Dedifferentiated amniotic fluid mesenchymal stem cell (primary cell): ENCODE measurements around the gene LRRC8A.
"Not testable (repeated sequence)": the region's sequence is repeated elsewhere in the genome, so short reads cannot be mapped to it uniquely, and the experiment has no call there.

Experiments
- DNase-seq: peaks from one replicate; pipeline ENCODE4 v3.0.0-alpha.2; 2016; ENCODE audit errors: extremely low spot score

LRRC8A gene

DNA sequence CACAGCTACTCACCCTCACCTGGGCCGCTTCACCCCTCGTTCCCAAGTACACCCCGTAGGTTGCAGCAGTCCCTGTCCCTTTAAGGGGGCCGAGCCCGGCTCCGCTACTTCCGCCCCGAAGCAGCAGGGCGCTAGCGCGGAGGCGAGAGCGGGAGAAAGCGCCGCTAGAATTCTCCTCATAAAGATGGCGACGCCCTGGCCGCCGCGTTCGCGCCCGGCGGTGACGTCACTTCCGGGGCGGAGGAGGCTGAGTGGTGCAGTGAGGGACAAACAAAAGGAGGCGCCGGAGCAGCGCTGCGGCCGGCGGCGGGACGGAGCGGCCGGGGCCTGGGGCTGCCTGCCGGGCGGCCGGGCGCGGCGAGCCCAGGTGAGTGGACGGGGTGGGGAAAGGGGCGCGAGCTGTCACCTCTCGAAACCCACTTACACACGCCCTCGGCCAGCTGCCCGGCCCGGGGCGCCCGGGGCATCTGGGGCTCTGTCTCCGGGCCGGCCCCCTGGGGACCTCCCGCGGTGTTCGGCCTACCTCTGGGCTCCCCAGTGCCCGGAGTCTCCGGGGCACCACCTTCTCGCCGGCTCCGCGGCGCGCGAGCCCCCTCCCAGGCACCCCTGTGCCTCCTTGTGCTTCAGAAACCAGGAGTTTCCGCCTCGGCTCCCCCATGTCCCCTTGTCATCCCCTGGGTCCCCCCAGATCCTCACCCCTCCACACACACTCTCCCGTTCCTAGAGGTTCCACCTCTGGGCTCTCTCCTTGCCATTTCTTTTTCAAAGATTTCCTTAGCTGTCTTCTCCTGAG lies at the start of gene LRRC8A, which contains the start of gene KYAT1:
Gene LRRC8A, plus strand, starts transcription at position 250 of the 793 bp plus-strand sequence. CDS start 25,032 bp downstream, outside the sequence.
Gene KYAT1, minus strand, starts transcription at position 67 of the 793 bp plus-strand sequence. CDS start 36,545 bp downstream, outside the sequence.
- peak; percentile 94 for DNase-seq

DNA sequence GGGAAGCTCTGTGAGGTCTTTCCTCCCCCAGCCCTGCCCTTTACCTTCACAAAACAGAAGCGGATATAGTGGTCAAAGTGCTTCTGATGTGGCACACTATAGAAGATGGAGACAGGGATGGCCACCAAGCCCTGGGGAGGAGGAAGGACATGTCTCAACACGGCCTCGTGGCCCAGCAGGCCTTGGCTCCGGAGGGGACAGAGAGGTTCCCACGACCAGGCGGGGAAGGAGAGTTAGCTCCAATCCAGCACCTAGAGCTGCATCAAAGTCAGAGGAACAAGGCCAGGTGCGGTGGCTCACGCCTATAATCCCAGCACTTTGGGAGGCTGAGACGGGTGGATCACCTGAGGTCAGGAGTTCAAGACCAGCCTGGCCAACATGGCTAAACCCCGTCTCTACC lies 48.2 kb upstream of the LRRC8A start:
- no peak for DNase-seq

DNA sequence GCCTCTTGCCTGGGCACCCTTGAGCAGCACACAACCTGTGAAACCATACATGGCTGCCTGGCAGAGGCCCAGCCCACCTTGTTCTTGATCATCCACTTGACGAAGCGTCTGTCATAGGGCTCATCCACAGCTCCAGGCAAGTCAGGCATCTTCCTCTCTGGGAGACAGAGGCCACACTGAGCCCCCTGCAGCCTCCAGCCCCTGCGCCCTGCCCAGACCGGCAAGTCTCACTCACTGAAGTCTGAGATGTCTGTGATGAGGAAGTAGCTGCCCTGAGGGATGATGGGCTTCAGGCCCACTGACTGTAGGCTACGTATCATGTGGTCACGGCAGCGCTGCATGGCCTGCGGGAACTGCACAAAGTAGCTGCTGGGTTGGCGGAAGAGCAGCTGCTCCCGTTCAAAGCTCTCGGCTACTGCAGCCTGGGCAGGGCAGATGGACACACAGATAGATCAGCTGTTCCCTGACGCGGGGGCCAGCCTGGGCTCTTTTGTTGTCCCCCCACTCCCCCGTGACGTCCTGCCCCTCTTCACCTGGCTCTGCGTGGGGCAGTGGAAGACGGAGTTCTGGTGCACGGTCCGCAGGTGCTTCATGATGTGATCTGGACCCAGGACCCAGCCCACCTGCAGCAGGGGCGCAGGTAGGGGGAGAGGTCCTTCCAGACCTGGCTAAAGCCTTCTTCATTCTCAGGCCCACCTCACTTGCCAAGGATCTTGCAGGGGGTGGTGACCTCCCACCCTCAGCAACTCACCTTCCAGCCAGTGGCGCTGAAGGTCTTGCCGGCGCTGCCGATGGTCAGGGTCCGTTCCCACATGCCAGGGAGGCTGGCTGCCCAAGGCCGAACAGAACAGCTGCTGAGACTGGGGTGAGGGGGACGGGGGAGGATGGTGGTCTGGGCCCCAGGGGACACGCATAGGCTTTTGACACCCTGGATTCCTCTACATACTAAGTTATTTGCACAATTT lies 46.4 kb upstream of the LRRC8A start:
- DNase-seq = no peak

DNA sequence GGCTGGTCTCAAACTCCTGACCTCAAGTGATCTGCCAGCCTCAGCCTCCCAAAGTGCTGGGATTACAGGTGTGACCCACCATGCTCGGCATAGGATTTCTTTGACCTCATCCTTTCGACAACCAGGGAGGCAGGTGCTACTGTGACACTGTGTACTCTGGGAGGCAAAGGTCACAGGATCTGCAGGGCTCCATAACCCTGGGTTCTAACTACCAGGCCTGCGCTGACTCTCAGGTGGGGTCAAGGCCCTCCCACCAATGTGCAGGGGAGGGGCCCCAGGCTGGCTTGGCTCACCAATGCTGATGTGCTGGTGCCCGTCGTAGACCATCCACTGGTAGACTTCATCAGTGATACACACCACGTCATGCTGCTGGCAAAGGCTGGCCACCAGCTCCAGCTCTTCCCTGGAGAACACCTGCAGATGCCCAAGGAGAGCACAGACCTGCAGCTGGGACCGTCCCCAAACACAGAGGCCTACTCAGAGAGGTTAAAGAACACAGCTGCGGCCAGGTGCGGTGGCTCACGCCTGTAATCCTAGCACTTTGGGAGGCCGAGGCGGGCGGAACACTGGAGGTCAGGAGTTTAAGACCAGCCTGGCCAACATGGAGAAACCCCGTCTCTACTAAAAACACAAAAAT lies 45.3 kb upstream of the LRRC8A start:
- DNase-seq = no peak

DNA sequence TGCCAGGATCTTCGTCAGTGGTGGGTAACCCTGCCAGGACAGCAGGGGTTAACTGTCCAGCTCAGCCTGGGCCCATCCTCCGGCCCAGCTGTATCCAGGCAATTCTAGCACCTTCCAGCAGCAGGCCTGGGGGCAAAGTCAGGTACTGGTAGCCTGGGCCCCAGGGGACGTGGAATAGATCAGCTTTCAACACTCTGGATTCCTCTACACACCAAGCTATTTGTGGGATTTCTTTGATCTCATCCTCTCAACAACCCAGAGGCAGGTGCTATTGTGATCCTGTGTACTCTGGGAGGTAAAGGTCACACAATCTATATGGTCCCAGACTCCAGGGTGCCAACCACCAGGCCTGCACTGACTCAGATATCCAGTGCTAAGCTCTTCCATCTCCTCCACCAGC lies 43.6 kb upstream of the LRRC8A start:
- no peak for DNase-seq

DNA sequence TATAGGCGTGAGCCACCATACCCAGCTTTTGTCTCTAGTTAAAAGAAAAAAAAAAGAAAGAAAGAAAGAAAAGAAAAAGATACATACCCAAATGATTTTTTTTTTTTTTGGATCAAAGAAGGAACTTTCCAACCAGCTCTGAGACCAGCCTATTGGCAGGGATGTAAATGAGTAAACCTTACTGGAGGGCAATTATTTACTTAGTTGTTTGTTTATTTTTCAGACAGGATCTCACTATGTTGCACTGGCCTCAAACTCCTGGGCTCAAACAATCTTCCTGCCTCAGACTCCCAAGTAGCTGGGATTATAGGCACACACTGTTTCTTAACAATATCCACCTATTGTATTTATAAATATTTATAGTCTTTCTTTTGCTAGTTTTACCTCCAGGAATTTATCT lies 41.4 kb upstream of the LRRC8A start:
- DNase-seq = no peak

DNA sequence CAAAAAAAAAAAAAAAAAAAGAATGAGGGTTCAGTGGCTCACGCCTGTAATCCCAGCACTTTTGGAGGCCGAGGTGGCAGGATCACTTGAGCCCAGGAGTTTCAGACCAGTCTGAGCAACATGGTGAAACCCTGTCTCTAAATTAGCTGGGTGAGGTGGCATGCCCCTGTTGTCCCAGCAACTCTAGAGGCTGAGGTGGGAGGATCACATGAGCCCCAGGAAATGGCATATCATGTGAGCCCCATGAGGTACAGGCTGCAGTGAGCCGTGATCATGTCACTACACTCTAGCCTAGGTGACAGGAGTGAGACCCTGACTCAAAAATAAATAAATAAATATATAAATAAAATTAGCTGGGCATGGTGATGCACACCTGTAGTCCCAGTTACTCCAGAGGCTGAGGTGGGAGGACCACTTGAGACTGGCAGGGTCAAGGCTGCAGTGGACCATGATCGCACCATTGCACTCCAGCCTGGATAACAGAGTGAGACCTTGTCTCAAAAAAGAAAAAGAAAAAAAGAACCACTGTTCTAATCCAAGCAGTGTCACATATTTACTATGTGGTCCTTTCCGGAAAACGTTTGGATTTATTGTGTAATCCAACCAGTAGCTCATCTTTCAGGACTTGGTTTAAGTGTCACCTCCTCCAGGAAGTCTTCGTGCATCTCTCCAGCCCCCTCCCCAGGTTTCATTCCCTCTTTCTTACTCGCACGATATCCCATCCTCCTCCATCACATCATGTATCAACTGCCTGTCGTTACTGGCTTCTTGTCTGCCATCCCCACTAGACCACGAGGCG lies 40.0 kb upstream of the LRRC8A start:
- no peak for DNase-seq

DNA sequence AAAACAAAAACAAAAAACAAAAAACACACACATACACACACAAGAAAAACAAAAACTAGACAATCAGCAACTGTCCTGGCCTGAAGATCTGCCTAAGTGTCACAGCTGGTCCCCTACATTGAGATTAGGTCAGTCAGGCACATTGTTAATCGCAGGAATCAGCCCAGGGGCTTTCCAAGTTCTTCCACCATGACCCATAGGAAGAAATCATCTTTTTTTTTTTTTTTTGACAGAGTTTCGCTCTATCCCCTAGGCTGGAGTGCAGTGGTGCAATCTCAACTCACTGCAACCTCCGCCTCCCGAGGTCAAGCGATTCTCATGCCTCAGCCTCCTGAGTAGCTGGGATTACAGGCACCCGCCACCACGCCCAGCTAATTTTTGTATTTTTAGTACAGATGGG lies 38.8 kb upstream of the LRRC8A start:
- not testable (repeated sequence) for DNase-seq

DNA sequence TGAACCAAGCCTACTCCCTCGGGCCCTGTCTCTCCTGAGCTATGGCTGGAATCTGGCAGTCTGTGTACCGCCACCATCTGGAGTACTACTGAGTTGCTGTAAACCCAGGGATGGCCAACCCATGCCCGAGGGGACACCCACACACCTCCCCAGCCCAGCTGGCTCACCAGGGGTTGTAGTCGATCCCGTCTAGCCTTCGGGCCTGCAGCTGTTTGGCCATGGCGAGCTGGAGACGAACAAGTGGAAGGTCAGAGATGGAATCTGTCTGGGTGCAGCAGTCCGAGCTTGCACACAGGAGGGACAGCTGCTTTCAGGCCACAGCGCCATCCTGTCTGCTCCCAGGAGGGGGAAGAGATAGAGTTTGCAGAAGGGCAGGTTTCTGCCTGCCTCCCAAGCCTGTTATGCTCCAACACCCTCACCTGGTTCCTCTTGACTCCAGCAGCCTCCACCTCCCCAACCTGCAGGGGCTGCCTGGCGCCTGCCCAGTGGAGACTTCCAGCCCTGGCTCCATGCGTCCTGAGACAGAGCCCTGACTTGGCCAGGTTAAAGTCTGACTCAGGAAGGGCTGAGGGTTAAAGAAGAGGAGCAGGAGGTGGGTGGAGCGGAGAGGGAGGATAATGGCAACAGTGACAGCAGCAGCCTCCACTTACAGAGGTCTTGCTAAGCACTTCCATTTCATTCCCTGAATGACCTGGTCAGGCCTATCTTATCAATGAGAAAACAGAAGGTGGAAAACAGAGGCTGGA lies 36.6 kb upstream of the LRRC8A start:
- DNase-seq = no peak

DNA sequence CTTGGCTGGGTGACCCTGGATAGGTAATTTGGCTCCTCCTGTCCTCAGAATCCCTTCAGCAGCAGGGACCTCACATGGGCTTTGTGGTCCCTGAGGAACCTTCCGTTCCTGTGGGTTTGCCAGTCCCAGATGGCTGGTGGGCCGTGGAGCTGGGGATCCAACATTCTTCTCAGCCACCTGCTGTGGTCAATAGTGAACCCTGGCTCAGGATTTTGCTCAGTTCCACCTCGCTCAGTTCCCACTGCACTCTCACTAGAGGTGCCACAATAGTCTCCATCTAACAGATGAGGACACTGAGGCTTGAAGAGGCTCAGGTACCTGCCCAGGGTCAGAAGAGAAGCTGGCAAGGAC lies 35.3 kb upstream of the LRRC8A start:
- DNase-seq = no peak

DNA sequence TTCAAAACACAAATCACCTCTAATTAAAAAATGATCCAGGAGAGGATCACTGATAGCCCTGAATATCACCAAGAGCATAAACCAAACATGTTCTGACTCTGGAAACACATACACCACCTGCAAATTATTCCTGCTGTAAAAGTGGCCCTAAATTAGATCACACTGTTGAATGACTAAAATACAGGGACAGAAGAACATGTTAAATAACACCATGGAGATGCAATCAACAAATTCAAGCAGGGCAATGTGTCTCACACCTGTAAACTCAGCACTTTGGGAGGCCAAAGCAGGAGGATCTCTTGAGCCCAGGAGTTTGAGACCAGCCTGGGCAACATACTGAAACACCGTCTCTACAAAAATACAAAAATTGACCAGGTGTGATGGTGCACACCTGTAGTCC lies 34.1 kb upstream of the LRRC8A start:
- DNase-seq = no peak

DNA sequence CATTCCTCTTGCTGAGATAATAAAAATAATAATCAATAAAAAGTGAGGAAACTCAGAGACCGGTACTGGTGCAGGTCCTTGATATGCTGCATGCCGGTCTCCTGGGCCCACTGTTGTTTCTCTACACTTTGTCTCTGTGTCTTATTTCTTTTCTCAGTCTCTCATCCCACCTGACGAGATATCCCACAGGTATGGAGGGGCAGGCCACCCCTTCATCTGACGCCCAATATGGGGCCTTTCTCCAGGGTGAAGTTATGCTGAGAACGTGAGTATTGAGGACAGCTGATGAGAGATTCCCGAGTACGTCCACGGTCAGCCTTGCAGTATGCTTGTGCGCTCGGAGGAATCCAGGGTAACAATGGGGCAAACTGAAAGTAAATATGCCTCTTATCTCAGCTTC lies 30.9 kb upstream of the LRRC8A start:
- DNase-seq = not testable (repeated sequence)

DNA sequence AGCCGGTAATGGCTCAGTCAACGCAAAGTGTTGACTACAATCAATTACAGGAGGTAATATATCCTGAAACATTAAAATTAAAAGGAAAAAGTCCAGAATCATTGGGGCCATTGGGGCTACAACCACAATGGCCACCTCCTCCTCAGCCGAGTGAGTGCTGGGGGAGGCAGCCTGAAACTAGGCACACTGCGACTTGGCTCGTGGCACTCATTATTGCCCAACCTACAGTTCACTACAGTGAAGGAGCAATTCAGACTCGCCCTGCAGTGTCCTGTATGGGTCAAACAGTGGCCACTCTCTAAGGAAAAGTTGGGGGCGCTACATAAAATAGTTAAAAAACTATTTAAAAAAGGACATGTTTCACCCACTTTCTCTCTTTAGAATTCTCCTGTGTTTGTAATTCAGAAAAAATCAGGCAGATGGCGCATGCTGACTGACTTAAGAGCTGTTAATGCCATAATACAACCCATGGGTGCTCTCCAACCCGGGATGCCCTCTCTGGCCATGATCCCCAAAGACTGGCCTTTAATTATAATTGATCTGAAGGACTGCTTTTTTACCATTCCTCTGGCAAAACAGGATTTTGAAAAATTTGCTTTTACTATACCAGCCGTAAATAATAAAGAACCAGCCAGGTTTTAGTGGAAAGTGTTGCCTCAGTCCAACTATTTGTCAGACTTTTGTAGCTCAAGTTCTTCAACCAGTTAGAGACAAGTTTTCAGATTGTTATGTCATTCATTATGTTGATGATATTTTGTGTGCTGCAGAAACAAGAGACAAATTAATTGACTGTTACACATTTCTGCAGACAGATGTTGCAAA lies 29.9 kb upstream of the LRRC8A start:
- peak; percentile 31 for DNase-seq

DNA sequence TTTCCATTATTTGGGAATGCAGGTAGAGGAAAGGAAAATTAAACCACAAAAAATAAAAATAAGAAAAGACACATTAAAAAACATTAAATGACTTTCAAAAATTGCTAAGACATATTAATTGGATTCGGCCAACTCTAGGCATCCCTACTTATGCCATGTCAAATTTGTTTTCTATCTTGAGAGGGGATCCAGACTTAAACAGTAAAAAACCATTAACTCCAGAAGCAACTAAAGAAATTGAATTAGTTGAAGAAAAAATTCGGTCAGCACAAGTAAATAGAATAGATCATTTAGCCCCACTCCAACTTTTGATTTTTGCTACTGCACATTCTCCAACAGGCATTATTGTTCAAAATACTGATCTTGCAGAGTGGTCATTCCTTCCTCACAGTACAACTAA lies 29.3 kb upstream of the LRRC8A start:
- DNase-seq = not testable (repeated sequence)

DNA sequence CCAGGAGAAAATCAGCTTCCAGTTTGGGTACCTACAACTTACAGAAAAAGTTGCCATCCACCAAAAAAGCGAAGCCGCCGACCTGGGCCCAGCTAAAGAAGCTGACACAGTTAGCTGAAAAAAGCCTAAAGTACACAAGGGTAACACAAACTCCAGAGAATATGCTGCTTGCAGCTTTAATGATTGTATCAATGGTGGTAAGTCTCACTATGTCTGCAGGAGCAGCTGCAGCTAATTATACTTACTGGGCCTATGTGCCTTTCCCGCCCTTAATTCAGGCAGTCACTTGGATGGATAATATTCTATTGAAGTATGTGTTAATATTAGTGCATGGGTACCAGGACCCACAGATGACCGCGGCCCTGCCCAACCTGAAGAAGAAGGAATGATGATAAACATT lies 27.5 kb upstream of the LRRC8A start:
- DNase-seq = not testable (repeated sequence)

DNA sequence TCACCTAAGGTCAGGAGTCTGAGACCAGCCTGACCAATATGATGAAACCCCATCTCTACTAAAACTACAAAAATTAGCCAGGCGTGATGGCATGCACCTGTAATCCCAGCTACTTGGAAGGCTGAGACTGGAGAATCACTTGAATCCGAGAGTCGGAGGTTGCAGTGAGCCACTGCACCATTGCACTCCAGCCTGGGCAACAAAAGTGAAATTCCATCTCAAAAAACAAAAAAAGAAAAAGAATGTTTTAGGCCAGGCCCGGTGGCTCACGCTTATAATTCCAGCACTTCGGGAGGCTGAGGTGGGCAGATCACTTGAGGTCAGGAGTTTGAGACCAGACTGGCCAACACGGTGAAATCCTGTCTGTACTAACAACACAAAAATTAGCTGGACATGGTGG lies 23.5 kb upstream of the LRRC8A start:
- DNase-seq = not testable (repeated sequence)

DNA sequence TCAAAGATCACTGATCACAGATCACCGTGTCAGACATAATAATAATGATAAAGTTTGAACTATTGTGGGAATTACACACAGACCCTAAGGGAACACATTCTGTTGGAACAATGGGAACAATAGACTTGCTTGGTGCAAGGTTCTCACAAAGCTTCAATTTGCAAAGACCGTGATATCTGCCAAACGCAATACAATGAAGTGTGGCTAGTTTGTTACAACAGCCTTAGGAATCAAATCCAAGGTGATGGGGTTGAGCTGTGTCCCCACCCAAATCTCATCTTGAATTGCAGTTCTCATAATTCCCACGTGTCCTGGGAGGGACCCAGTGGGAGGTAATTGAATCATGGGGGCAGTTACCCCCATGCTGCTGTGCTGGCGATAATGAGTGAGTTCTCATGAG lies 21.0 kb upstream of the LRRC8A start:
- no peak for DNase-seq

DNA sequence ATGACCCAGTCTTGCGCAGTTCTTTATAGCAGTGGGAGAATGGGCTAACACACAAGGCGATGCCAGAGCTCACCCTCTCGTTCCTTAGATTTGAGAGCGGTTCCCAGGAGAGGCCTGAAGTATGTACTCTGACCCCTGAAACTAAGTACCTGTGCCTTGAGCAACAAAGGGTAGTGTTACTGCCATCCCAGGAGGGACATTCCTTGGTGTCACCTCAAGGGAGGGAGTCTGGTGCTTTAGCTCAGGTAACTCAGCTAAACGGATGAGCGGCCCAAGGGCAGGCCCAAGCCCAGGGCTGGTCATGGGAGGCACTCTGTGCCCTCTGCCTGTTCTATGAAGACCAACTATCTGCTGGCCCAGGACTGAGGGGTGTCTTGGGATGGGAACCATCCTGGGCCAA lies 20.4 kb upstream of the LRRC8A start:
- DNase-seq = no peak

DNA sequence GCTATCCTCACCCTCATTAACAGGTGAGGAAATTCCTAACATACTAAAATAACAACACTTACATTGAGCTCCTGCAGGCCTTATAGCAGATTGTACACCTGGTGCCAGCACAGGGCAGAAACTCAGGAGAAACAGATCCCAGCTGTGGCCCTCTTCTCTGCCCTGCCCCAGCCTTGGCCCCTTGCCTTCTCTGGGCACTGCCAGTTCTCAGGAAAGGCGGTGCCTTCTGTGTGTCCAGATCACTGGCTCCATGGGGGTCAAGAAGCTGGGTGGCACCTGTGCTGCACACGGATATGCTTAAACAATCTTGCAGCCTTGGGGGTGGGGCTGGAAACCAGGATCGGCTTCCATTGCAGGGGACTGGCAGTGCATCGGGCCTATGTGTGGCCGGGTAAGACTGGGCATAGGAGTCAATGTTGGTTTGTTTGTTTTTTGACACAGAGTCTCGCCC lies 19.5 kb upstream of the LRRC8A start:
- DNase-seq = no peak

DNA sequence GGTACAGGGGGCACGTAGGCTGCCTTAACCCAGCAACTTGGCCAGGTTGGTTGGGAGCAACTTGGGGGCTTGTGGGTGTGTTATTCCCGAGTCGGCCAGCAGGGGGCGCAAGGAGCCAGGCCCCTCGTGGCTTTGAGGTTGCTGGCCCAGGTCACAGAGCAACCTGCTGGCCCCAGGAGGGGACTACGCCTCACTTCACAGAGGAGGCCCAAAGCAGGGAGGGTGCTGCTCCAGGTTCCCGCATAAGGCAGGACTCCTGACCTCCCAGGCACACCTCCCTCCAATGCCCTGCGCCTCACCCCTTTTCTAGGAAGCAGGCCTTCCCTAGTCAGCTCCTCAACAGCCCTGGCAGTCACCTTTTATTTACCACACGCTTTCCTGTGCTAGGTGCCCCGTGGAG lies 18.3 kb upstream of the LRRC8A start:
- no peak for DNase-seq
